Mesenchymal stem cell (in vitro differentiated cells and primary cell): ENCODE data around the gene IL3.

Source experiments
- DNase-seq: peaks from one replicate; pipeline ENCODE4 v3.0.0-alpha.2; 2013
- H2AFZ ChIP-seq: one replicate; pipeline ENCODE4 v1.6.1; 2013; ENCODE audit warnings: low read depth, mild to moderate bottlenecking, control low read depth, inconsistent platforms, low read length, moderate library complexity
- H2AK5ac ChIP-seq: 2 replicates; pipeline ENCODE4 v1.6.1; 2013; ENCODE audit warnings: low read length, moderate library complexity, mild to moderate bottlenecking, inconsistent platforms; ENCODE audit not compliant: severe bottlenecking
- H2BK120ac ChIP-seq: one replicate; pipeline ENCODE4 v1.6.1; 2013; ENCODE audit warnings: low read depth, mild to moderate bottlenecking, inconsistent platforms, low read length, moderate library complexity
- H2BK12ac ChIP-seq, 2 experiments: one replicate each; pipeline ENCODE4 v1.6.1; 2013; ENCODE audit warnings: inconsistent platforms in 2 of 2, low read length in 2 of 2, mild to moderate bottlenecking in 2 of 2, moderate library complexity in 2 of 2, control low read depth in 1 of 2
- H2BK15ac ChIP-seq: one replicate; pipeline ENCODE4 v1.6.1; 2013; ENCODE audit warnings: mild to moderate bottlenecking, low read depth, inconsistent platforms; ENCODE audit not compliant: poor library complexity, severe bottlenecking
- H2BK5ac ChIP-seq: 2 replicates; pipeline ENCODE4 v1.6.1; 2013; ENCODE audit warnings: low read depth, mild to moderate bottlenecking, low read length, control low read depth, inconsistent platforms; ENCODE audit not compliant: poor library complexity, severe bottlenecking
- H3K14ac ChIP-seq, 2 experiments: one replicate each; pipeline ENCODE4 v1.6.1; 2013; ENCODE audit warnings: inconsistent platforms in 2 of 2, low read length in 2 of 2, control low read depth in 1 of 2, mild to moderate bottlenecking in 1 of 2, moderate library complexity in 1 of 2
- H3K18ac ChIP-seq, 2 experiments: one replicate each; pipeline ENCODE4 v1.6.1; 2013; ENCODE audit warnings: inconsistent platforms in 2 of 2, low read length in 2 of 2, control low read depth in 1 of 2, low read depth in 1 of 2, mild to moderate bottlenecking in 1 of 2
- H3K23ac ChIP-seq, 2 experiments: one replicate each; pipeline ENCODE4 v1.6.1; 2013; ENCODE audit warnings: inconsistent platforms in 2 of 2, low read length in 2 of 2, mild to moderate bottlenecking in 2 of 2, moderate library complexity in 2 of 2, control low read depth in 1 of 2
- H3K27ac ChIP-seq: 2 replicates; pipeline ENCODE4 v1.5.1; 2013; ENCODE audit warnings: mild to moderate bottlenecking, moderate library complexity, low read length, control low read depth, inconsistent platforms; ENCODE audit not compliant: poor library complexity, severe bottlenecking
- H3K27me3 ChIP-seq, 2 experiments: 2 replicates each; pipeline versions ENCODE4 v1.6.1 to v1.7.0; 2013; ENCODE audit warnings: low read length in 2 of 2, mild to moderate bottlenecking in 2 of 2, moderate library complexity in 2 of 2, control low read depth in 1 of 2, inconsistent platforms in 1 of 2; ENCODE audit not compliant: control insufficient read depth in 1 of 2, insufficient read depth in 1 of 2
- H3K36me3 ChIP-seq, 2 experiments: 2 replicates each; pipeline versions ENCODE4 v1.6.1 to v1.7.0; 2013; ENCODE audit warnings: low read length in 2 of 2, control low read depth in 1 of 2, inconsistent platforms in 1 of 2, low read depth in 1 of 2, mild to moderate bottlenecking in 1 of 2; ENCODE audit not compliant: insufficient read depth in 2 of 2, control insufficient read depth in 1 of 2
- H3K4ac ChIP-seq, 2 experiments: one replicate each; pipeline ENCODE4 v1.6.1; 2013; ENCODE audit warnings: inconsistent platforms in 2 of 2, low read length in 2 of 2, mild to moderate bottlenecking in 2 of 2, moderate library complexity in 2 of 2, control low read depth in 1 of 2, low read depth in 1 of 2
- H3K4me1 ChIP-seq: 2 replicates; pipeline ENCODE4 v1.6.1; 2013; ENCODE audit warnings: low read depth, low read length, control low read depth; ENCODE audit not compliant: control insufficient read depth, insufficient read depth
- H3K4me2 ChIP-seq: 2 replicates; pipeline ENCODE4 v1.6.1; 2013; ENCODE audit warnings: low read length, mild to moderate bottlenecking, inconsistent platforms; ENCODE audit not compliant: poor library complexity, severe bottlenecking
- H3K4me3 ChIP-seq, 2 experiments: 2 replicates each; pipeline versions ENCODE4 v1.5.1 to v1.7.0; 2013; ENCODE audit warnings: low read length in 2 of 2, mild to moderate bottlenecking in 2 of 2, control low read depth in 1 of 2, low read depth in 1 of 2; ENCODE audit not compliant: insufficient read depth in 1 of 2
- H3K79me1 ChIP-seq: replicated peaks from 2 replicates; pipeline ENCODE4 v1.6.1; 2013; ENCODE audit warnings: mild to moderate bottlenecking, control low read depth, low read length, inconsistent platforms; ENCODE audit not compliant: poor library complexity, severe bottlenecking
- H3K9ac ChIP-seq: 2 replicates; pipeline ENCODE4 v1.7.0; 2013; ENCODE audit warnings: mild to moderate bottlenecking, low read length, moderate library complexity
- H3K9me3 ChIP-seq: 2 replicates; pipeline ENCODE4 v1.7.0; 2013; ENCODE audit warnings: mild to moderate bottlenecking, low read length; ENCODE audit not compliant: control insufficient read depth
- H4K8ac ChIP-seq: one replicate; pipeline ENCODE4 v1.6.1; 2013; ENCODE audit warnings: inconsistent platforms, mild to moderate bottlenecking, low read length, moderate library complexity
- H4K91ac ChIP-seq: one replicate; pipeline ENCODE4 v1.6.1; 2013; ENCODE audit warnings: mild to moderate bottlenecking, low read length, inconsistent platforms
- WGBS: methylation state at CpG from one replicate; pipeline ENCODE4 v1.1.7; 2013; ENCODE audit warnings: mixed read lengths; 5-methylcytosine and 5-hydroxymethylcytosine counted together

The IL3 gene

DNA sequence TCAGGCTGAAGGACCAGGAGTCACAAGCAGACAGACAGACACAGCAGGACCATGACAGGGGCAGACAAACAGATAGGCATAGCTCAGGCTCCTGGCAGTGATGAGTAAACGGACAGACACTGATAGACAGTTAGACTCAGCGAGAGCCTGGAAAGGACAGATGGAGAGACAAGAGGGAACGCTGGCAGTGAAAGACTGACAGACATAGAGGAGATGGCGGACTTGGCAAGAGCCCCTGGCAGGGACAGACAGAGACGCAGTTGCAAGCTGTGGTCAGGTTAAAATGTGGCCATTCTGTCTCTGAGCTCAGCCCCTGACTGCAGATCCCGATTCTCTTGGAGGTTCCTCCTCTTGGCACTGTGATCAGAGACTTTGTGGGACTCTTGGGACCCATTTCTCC, 26.7 kb downstream of the IL3 start:
- Histone ChIP-seq H3K23ac (no peak overlapping the region), H3K27ac (no peak overlapping the region), H3K18ac (peak overlapping the region; percentile 75 to 77), H2AFZ (no peak overlapping the region), H2AK5ac (peak overlapping the region; percentile 49), H3K9ac (no peak overlapping the region), H2BK120ac (no peak overlapping the region), H2BK12ac (peak overlapping the region; percentile 18 to 69), H3K27me3 (no peaks in the 10 kb centered on the region), H3K14ac (no peak overlapping the region), H2BK15ac (no peak overlapping the region), H4K91ac (peak overlapping the region; percentile 81), H3K36me3 (no peaks in the 10 kb centered on the region), H3K4ac (peak overlapping the region in 1 of 2 experiments; percentile 52), H3K4me1 (peaks cover 18% of the 10 kb centered on the region), H4K8ac (peak overlapping the region; percentile 52), H3K4me2 (no peak overlapping the region), H3K9me3 (no peaks in the 10 kb centered on the region), H2BK5ac (no peak overlapping the region), H3K4me3 (no peak overlapping the region), H3K79me1 (no peaks in the 10 kb centered on the region)
- WGBS: 96% methylated on average over 6 of the region's 6 CpGs
- no peak for DNase-seq

DNA sequence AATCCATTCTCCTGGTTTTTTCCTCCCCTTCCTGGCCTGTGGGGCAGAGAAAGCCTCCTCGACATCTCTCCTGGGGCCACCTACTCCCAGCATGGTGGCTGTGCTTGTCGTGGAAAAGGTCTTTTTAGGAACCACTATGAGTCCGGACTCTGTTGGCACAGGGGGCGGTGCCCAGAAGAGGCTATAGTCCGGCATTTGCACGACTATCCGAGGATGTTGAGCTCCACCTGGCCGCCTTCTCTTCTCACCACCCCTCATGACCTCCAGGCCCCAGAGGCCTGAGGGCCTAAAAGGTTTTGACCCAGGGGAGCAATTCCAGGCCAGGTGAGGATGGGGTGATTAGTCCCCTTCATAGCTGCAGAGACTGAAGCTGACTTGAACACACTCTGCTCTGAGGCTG, 27.2 kb downstream of the IL3 start:
- no peak overlapping the region for H3K18ac ChIP-seq
- H3K4ac ChIP-seq: no peak overlapping the region
- H3K36me3 ChIP-seq: no peaks in the 10 kb centered on the region
- H3K27me3 ChIP-seq: no peaks in the 10 kb centered on the region
- H3K4me2 ChIP-seq: no peak overlapping the region
- H2BK5ac ChIP-seq: no peak overlapping the region
- no peaks in the 10 kb centered on the region for H3K9me3 ChIP-seq
- peak overlapping the region; percentile 49 for H2AK5ac ChIP-seq
- WGBS: 80% methylated on average over 3 of the region's 8 CpGs
- H2AFZ ChIP-seq: no peak overlapping the region
- no peak overlapping the region for H2BK120ac ChIP-seq
- H3K9ac ChIP-seq: no peak overlapping the region
- no peak for DNase-seq
- H4K91ac ChIP-seq: peak overlapping the region; percentile 1
- H3K79me1 ChIP-seq: no peaks in the 10 kb centered on the region
- H3K27ac ChIP-seq: no peak overlapping the region
- no peak overlapping the region for H4K8ac ChIP-seq
- H3K23ac ChIP-seq: no peak overlapping the region
- peaks cover 18% of the 10 kb centered on the region for H3K4me1 ChIP-seq
- no peak overlapping the region for H3K4me3 ChIP-seq
- peak overlapping the region in 1 of 2 experiments; percentile 69 for H2BK12ac ChIP-seq
- H2BK15ac ChIP-seq: no peak overlapping the region
- H3K14ac ChIP-seq: peak overlapping the region in 1 of 2 experiments; percentile 38

DNA sequence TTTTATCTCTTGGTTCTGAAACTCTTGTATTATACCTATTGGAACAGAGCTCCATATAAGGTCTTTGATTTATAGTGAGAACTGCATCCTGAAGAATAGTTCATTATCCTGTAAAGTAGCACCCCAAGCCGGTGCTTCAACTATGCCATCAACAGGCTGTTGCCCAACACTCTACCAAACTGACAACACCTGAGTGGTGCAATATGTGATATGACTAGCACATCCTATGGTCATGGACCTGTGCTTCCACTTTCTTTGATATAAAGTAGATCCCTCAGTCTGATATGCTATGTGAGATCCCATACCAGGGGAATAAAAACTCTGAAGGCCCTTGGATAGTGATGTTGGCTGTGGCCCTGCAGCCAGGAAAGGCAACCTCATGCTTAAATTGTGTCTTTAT, 28.9 kb downstream of the IL3 start:
- no peak overlapping the region for H3K14ac ChIP-seq
- no peak overlapping the region for H3K27ac ChIP-seq
- no peak overlapping the region for H2BK12ac ChIP-seq
- no peak overlapping the region for H3K23ac ChIP-seq
- no peak overlapping the region for H3K4me2 ChIP-seq
- WGBS: no CpG with 5 or more reads among the region's 1 CpG
- no peak overlapping the region for H2AK5ac ChIP-seq
- H3K79me1 ChIP-seq: no peaks in the 10 kb centered on the region
- no peak overlapping the region for H4K91ac ChIP-seq
- H3K4me1 ChIP-seq: peaks cover 20% of the 10 kb centered on the region
- no peaks in the 10 kb centered on the region for H3K27me3 ChIP-seq
- H2BK15ac ChIP-seq: no peak overlapping the region
- H3K9ac ChIP-seq: no peak overlapping the region
- no peak overlapping the region for H3K4me3 ChIP-seq
- DNase-seq: no peak
- H2AFZ ChIP-seq: no peak overlapping the region
- H3K36me3 ChIP-seq: no peaks in the 10 kb centered on the region
- H3K9me3 ChIP-seq: no peaks in the 10 kb centered on the region
- H2BK120ac ChIP-seq: no peak overlapping the region
- H3K4ac ChIP-seq: no peak overlapping the region
- H4K8ac ChIP-seq: no peak overlapping the region
- no peak overlapping the region for H3K18ac ChIP-seq
- H2BK5ac ChIP-seq: no peak overlapping the region

DNA sequence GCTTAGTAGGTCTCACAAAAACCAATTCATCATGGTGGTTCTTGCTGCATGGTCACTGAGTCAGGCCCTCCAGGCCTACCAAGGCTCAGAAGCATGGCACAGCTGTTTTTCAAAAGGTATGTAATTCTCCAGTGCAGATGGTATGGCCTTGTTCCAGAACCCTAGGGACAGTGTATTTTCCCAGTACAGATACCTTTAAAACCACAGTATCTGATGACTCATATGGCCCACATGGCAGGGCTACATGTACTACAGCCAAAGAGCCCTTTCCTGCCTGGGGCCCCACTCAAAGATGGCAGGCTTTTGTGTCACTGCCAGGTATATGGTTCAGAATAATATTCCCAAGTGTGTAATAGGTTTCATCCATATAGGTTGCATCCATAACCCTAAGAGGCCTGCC, 29.7 kb downstream of the IL3 start:
- H3K4me3 ChIP-seq: no peak overlapping the region
- H3K23ac ChIP-seq: no peak overlapping the region
- H2BK15ac ChIP-seq: no peak overlapping the region
- H3K27ac ChIP-seq: peak overlapping the region; percentile 31
- DNase-seq: peak; percentile 88
- H3K4ac ChIP-seq: no peak overlapping the region
- no peaks in the 10 kb centered on the region for H3K79me1 ChIP-seq
- H3K4me1 ChIP-seq: peaks cover 27% of the 10 kb centered on the region
- no peak overlapping the region for H4K8ac ChIP-seq
- peak overlapping the region; percentile 64 for H2AK5ac ChIP-seq
- H3K4me2 ChIP-seq: no peak overlapping the region
- H2BK12ac ChIP-seq: no peak overlapping the region
- H3K36me3 ChIP-seq: no peaks in the 10 kb centered on the region
- H3K18ac ChIP-seq: peak overlapping the region in 1 of 2 experiments; percentile 12
- H3K9me3 ChIP-seq: no peaks in the 10 kb centered on the region
- no peak overlapping the region for H4K91ac ChIP-seq
- no peak overlapping the region for H2BK120ac ChIP-seq
- H3K9ac ChIP-seq: no peak overlapping the region
- H2BK5ac ChIP-seq: no peak overlapping the region
- no peak overlapping the region for H2AFZ ChIP-seq
- no peak overlapping the region for H3K14ac ChIP-seq
- H3K27me3 ChIP-seq: no peaks in the 10 kb centered on the region
